HG03095 (cell line): ENCODE results near the gene PLCB2.

Source experiments
- ATAC-seq: cut with Tn5 transposase; IDR thresholded peaks from one replicate; pipeline ENCODE4 v1.9.1; 2021; ENCODE audit warnings: moderate library complexity; ENCODE audit not compliant: unreplicated experiment

The PLCB2 gene

DNA sequence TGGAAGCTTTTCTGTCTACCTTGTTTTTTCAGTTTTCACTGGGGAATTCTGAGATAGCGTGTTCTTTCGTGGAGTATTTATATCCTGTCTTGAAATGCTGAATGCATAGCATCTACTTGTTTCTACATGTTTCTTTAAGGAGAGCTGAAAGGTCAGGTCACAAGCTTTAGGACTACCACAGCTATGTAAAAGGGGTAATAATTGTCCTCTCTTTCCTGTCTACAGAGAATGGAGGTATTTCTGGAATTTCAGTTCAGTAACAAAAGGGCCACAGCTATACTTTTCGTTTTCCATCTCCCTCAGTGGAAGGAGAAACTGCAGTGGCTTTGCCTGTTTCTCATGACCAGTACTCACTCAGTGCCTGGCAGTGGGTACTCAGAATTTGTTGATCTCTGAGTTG lies 20.4 kb upstream of the PLCB2 start:
- ATAC-seq, result no peak

DNA sequence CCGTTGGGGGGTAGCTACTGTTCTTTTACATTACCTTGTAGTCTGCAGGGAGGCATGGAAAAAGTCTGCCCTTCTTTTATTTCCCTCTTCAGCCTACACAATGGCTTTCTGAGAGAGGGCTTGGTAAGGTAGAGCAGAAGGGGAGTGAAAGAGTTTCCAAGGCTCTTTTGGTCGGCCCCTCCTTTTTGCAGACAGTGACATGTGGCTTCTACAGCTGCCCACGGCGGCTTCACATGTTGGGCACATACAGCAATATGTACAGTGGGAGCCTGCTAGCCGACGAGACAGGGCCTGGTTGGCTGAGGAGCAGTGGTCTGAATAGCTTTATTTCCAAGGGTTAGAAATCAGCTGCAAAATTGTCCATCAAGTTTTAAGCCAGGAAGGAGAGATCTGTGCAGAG lies 19.7 kb upstream of the PLCB2 start:
- no peak for ATAC-seq

DNA sequence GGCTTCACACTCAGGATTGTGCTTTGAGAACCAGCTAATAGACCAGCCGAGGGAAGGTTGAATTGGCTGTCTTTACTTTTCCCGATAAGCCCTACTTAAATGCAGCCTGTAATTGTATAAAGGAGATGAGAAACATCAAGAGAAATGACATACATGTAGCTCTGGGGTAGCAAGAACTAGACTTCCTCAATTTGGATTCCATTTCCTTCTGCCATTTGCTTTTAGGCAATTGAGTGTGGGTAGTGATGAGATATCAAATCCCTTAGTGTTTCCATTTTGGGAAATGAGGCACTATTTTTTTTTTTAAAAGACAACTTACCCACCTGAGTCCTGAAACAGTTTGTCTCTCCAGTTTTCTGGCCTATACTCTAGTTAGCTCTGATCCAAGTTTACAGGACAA lies 18.0 kb upstream of the PLCB2 start:
- ATAC-seq, result no peak

DNA sequence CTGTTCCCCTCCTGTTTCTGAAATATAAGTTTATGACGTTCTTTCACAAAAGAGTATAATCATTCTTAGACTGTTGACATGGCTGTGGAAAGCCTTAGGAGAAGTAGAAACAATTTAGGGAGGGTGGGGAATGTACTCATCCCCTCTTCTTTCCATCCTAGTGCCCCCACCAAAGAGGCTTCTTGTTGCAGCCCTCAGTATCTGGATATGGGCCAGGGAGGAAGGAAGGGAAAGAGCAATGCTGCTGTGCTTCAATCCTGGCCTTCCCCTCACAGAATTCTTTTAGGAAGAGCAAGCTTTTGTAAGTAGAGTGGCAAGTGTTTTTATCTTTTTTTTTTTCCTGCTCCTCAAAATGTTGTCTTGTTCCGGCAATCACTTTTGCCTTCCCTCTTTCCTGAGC lies 17.5 kb upstream of the PLCB2 start:
- ATAC-seq, result no peak

DNA sequence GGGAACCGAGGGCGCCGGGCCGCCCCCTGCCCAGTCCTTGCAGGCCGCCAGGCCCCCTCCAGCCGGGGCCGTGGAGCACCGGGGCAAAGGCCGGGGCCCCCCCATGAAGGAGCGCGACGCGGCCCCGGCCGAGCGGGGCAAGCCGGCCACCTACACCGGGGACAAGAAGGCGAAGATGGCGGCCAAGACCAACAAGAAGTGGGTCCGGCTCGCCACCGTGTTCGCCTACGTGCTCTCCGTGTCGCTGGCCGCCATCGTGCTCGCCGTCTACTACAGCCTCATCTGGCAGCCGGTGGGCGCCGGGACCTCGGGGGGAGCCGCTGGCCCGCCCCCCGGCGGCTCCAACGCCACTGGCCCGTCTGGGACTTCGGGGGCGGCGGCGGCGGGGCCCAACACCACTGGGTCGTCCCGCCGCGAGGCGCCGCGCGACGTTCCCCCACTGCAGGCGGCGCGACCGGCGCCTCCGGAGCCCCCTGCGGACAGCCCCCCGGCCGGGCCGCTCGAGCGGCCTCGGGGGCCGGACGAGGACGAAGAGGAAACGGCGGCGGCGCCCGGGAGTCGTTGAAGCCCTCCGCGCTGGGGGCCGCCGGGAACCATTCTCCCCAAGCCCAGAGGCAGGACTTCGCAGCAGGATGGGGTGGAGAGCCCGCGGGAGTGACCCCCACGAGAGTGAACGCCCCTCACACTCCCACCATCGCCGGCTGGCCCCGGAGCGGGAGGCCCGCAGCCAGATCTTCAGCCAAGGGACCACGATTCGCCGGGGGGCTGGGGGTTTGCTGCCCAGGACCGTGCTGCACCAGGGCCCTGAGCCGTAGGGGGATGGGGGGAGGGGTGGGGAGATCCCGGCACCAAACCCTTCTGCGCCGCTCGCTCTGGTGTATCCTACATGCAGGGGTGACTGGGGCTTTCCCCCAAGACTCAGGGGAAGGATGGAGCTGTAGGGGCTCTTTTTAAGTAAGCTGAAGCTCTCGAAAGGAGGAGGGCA lies 16.5 kb upstream of the PLCB2 start:
- ATAC-seq, result no peak

DNA sequence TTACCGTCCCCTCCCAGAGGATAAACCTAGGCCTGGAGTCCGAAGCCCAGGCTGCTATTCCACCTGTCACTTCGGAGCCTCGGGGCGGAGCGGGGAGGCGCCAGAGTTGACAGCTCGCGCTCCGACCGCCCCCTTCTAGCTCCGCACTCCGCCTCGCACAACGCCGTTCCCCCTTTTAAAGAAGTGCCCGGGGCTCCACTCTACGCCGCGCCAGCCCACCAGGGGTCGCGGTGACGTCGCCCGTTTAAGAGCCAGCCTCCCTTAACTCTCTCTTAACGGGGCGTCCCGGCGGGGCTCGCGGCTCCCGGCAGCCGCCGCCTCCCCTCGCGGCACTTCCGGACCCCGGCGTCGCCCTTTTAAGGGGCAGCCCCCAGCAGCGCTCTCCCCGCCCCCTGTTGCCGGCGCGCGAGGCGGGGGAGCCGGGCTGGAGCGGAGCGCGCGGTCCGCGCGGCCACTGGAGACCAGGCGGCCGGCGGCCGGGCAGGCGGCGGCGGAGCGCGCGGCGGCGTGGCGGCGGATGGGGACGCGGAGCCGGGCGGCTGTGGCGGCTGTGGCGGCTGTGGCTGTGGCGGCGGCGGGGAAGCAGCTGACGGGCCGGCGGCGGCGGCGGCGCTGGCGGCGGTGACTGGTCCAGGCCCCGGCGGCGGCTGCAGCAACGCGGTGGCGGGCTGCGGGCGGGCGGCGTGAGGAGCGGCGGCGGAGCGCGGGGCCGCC lies 15.7 kb upstream of the PLCB2 start, which contains the start of gene INAFM2:
TSS of gene INAFM2 (plus strand) at position 454 of the 714 bp plus-strand sequence. CDS start 364 bp downstream, outside the sequence.
- peak; percentile 78 for ATAC-seq

DNA sequence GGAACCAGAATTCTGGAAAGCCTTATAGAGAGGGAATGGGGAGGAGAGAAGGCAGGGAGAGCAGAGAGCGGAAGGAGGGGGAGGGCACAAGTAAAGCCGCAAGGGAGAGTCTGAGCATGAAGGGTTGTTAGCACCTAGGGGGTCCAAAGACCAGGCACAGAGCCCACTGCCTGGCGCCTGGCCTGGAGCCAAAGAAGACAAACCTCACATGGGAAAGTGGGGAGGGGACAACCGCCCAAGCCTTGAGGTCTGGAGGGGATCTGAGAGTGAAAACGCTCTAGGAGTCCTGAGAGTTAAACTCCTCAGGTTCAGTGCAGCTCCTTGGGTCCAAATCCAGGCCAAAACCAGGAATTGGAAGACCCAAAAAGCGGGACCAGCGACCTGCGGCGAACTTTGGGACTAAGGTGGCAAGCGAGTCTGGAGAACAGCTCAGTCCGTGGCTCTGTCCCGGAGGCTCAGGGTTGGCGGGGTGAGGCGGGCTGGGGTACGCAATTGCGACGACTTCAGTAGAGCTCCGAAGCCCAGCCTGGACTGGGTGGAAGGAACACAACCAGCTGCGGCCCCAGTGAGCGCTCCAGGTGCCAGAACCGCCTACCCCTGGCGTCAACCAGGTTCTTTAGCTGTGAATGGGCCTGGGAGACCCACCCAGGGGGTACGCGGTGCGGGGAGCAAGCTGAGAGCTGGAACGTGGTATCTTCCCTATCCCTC lies 14.9 kb upstream of the PLCB2 start:
- ATAC-seq, result no peak

DNA sequence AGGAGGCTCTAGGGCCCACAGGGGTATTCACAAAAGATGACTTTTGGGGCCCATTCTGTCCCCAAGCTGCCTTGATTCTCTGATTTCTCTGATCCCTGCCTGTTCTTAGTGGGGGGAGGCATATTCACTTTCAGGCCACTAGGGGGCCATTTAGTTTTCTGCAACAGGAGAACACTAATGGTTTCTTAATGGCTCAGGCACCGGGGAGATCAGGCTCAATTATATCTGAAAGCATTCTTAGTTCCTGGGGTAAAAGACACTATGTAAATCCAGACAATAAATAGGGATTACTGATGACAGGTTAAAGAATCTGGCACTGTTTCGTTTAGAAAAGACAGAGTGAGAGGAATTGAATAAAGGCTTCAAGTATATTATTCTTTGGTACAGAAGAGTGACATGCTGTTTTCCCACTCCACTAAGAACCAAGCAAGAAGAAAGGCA lies 13.2 kb upstream of the PLCB2 start:
- ATAC-seq, result no peak

DNA sequence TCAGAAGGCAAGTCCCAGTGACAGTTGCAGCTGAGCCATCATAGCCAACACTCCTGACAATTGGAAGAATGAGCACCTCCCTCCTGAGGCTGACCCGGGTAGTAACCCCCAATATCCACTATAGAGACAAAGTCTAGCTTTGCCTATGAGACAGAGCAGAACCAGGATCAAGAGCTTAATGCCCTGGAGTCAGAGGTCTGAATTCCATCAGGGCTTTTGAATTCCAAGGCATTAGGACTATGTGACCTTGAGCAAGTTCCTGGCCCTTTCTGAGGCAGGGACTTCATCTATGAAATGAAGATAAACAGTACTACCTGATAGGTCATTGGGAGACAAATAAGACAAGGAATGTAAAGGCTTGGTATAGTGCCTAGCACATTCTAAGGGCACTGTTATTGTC lies 12.7 kb upstream of the PLCB2 start:
- no peak for ATAC-seq

DNA sequence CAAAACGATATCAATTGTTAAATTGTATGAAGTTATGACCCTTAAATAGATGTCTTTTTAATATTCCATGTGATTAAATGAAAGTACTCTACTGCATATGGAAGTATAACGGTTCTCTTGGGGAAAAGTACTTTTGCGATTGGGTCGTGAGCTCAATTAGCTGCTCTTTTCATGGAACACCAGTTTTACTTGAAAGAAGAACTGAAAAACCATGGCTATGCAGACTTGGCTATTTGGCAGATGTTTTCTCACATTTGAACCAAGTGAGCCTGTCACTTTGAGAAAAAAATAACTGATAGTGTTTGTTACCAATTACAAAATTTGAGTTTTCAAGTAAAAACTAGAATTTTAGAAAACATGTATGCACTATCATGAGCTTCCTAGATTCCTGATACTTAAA lies 9.8 kb upstream of the PLCB2 start:
- no peak for ATAC-seq

DNA sequence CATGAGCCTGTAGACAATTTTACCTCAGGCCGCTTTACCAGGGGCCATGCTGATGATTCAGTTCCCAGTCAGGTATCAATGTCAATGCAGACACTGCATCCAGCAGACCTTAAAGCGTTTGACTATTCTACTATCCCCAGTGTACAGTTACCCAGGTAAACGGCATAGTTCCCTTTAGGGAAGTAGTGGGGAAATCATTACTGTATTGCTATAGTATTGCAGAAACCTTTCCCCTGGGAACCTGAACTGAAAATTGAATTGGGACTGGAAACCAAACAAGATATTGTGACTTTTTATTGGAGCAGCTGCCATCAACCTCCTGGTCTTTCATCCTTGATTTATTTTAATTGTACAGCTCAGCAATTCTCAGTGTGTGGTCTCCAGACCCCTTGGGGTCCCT lies 9.2 kb upstream of the PLCB2 start:
- no peak for ATAC-seq

DNA sequence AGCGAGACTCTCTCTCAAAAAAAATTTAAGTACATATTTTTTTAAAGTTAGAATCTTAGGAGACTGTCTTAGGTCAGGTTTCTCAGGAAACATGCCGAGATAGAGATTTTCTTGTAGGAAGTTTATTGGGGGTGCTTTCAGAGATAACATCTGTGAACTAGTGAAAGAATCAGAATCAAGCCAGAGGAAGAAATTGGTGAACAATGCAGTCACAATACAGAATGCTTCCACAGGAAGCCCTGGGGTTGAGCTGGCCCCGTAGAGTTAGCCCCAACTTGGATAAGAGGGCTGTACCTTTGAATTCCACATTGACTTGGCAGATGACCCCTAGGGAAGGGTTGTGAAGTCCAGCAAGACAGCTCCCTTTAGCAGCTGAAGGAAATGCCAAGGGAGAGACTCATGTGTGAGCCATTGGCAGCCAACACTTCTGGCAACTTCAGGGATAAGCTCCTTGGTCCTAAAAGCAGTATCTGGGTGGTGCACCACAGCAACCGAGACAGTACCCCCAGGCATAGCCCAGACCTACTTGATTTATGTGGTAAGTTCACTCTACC lies 7.1 kb upstream of the PLCB2 start:
- ATAC-seq, result no peak

DNA sequence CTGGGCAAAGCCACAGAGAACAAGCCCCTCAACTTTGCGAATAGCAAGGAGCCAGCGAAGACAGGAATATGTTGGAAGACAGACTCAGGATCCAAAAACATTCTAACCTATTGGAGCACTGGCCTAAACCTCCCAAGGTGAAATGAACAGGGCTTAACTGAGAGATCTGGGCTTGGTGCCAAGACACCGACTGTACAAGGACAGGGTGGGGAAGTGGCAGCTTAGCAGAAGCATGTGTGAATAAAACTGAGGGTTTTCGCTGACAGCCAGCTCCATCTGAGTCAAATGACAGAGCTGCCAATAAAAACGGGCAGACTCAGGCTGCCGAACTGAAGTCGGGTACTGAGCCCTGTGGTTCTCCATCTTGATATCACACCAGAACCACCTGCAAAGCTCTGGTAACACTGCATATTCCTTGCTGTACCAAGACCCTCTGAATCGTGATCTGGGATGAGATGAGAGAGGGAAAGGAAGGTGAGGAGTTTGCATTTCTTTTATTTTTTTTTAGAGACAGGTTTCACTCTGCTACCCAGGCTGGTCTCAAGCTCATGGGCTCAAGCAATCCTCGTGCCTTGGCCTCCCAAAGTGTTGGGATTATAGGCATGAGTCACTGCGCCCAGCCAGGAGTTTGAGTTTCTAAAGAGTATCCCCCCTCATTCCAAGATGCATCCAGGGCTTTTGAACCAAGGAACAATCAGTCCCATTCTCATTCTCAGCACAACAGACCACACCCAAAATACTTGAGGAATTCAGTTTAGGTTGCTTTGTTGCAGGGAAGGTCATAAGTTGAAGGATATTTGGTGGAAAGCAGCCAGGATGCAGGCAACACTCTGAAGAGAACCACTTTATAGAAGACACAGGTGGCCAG lies 6.0 kb upstream of the PLCB2 start:
- no peak for ATAC-seq

DNA sequence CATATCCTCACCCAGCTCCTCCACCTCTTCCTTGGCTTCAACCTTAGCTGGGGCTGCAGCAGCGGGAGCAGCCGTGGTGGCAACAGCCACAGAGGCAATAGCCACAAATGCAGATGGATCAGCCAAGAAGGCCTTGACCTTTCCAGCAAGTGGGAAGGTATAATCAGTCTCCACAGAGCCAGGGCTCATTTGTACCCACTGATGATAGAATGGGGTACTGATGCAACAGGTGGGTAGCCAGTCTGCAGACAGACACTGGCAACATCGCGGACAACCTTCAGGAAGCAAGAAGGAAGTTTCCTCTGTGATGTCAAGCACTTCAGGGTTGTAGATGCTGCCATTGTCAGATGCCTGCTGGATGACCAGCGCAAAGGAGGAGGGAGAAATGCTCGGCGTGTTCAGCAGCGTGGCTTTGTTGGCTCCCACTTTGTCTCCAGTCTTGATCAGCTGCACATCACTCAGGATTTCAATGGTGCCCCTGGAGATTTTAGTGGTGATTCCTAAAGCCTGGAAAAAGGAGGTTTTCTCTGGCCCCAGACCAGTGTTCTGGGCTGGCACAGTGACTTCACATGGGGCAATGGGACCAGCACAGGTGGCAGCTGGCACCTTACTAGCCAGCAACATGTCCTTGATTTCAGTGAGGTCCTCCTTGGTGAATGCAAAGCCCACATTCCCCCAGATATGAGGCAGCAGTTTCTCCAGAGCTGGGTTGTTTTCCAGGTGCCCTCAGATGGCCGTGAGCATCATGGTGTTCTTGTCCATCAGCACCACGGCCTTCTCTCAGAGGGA lies 4.8 kb upstream of the PLCB2 start:
- no peak for ATAC-seq

DNA sequence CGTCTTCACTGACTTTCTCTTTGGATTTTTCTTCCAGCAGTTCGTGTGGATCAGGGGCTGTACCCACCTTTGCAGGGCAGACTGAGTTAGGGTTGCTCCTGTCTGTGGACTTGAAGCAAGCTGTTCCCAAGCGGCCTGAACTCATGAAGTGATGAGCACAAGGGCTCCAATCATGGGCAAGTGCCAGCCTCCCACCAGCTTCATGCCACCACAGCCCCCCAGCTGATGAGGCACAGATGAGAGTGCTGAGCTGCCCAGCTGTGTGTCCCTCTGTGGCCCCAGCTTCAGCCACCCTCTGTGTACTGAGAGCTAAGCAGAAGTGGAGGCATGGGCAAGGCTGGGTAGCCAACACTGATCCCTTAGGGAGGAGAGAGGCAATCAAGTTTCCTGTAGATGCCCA lies 3.3 kb upstream of the PLCB2 start:
- ATAC-seq, result no peak

DNA sequence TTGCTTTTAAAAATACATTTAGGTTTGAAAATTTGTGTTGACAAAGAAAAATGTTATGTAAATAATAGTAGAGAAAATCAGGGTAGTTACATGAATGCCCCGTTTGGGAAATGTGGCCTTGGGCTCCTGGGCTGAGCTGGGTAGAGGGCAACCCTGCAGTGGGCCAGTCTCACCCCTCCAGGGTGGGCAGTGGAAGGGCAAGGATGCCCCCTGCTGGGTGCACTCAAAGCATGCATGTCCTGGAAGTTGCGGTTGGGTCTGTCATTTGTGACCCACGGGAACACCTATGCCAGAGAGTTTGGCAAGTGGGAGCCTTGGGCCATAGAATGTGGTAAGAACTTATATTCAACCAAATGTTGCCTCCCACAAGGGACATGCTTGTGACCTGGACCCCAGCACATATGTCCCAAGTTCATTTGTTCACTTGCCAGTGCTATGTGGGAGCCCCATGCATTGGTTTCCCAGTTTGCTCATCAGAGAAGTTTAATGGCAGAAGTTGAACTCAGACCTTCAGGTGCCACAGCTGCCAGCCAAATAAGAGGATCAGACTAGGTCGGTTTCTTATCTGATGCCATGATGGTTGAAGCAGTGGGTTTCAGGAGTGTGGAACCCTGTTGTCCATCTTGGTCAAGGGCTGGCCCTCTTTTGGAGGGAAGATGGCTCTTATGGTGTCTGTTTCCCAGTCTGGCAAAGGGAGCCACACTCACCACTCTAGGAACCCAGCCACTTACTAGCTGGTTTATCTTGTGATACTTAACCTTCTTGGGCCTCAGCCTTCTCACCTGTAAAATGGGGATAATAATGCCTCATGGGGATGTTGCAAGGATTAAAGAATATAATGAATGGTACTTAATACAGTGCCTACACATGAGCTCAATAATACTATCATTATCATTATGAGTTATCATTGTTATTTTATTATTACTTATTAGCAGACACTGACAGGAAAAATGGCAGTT lies 2.5 kb upstream of the PLCB2 start:
- no peak for ATAC-seq

DNA sequence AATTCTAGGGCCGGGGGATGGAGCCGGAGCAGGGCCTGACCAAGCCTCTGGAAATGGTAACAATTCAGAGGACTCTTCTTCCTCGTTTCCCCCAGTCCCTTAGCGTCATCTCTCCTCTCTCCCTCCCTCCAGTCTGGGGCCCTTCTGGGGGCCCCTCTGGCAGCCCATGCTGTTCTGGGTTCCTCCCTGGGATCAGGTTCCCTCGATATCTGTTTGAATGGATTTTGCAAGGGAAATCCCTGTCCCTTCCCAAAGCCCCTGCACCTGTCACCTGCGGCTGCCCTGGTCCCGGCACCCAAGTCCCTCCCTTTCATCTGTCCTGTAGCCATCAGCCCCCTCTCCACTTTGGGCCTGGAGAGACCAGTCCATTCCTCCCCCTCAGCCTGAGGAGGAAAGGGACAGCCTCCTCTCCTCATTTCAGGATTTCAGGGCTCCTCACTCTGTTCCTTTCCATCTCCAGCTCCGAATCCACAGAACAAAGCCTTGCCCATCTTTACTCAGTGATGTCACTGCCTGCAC lies 1.7 kb upstream of the PLCB2 start:
- ATAC-seq, result no peak

DNA sequence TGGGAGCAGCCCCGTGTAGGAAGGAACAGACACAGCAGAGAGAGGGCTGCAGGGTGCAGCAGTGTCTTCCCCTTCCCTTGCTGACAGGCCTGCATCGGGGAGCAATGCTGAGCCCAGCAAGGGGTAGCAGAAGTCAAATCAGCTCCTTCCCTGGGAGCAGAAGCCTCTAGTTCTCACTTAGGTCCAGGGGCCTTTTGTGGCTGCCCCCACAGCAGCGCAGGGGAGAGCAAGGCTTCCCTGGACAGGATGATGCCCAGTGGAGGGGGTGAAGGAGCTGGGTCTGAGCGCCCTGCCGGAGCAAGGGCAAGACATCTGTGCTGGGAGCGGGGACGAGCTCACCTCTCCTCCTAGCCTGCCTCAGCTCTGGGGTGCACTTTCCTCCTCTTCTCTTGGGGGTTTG lies 827 bp downstream of the PLCB2 start:
- ATAC-seq, result no peak
